Activated B cell treated with CpG ODN at 0.5 μM for 24 hours (primary cell): ENCODE data around the gene UPF1. TPM values are rescaled to one million over a fixed set of nuclear protein-coding genes. Genes with fewer than 3 reads are reported as not detected.

Experiments used
- ATAC-seq: fragments of 200-7000 bp; cut with Tn5 transposase; one replicate; pipeline ENCODE4 v1.10.0; 2021; ENCODE audit warnings: low read depth, mild to moderate bottlenecking, moderate library complexity
- CTCF ChIA-PET: fragments of 350-600 bp; sonication (Branson Sonifier 250); formaldehyde crosslinking; loops from one replicate; lab custom pipeline; 2021; ENCODE audit warnings: antibody characterized with exemption; lab: Charles Lee
- POLR2A ChIA-PET: fragments of 350-600 bp; sonication (Branson Sonifier 250); formaldehyde crosslinking; loops from one replicate; lab custom pipeline; 2021; ENCODE audit warnings: antibody characterized with exemption; lab: Charles Lee
- DNase-seq: peaks from one replicate; pipeline ENCODE4 v3.0.0; 2022
- H3K27ac Mint-ChIP-seq: one replicate; pipeline ENCODE4 v1.8.0; 2020; ENCODE audit warnings: mixed read lengths
- H3K27me3 Mint-ChIP-seq: one replicate; pipeline ENCODE4 v1.8.0; 2021; ENCODE audit warnings: mixed read lengths
- H3K36me3 Mint-ChIP-seq: one replicate; pipeline ENCODE4 v1.8.0; 2021; ENCODE audit warnings: low read depth, mixed read lengths
- H3K4me1 Mint-ChIP-seq: one replicate; pipeline ENCODE4 v1.8.0; 2021; ENCODE audit warnings: mixed read lengths
- H3K4me3 Mint-ChIP-seq: one replicate; pipeline ENCODE4 v1.8.0; 2020; ENCODE audit warnings: mild to moderate bottlenecking, mixed read lengths
- H3K9me3 Mint-ChIP-seq: one replicate; pipeline ENCODE4 v1.8.0; 2020; ENCODE audit warnings: mixed read lengths
- intact Hi-C: fragments of 100-400 bp; cut with micrococcal nuclease; formaldehyde crosslinking; loops from one replicate; pipeline ENCODE4 v1.15.1; 2024
- total RNA-seq: library from RNA; stranded (reverse); gene quantifications from 2 replicates; pipeline ENCODE4 v1.2.3, GENCODE V29; 2022
- TF ChIP-seq, protein P1 (sequence below): fragments of 200-600 bp; IDR thresholded peaks from one replicate; pipeline ENCODE4 v1.8.0; 2022; ENCODE audit warnings: antibody characterized with exemption, mild to moderate bottlenecking

Gene UPF1
- total RNA-seq, 1 donor from 2014 or later = 107 TPM

DNA sequence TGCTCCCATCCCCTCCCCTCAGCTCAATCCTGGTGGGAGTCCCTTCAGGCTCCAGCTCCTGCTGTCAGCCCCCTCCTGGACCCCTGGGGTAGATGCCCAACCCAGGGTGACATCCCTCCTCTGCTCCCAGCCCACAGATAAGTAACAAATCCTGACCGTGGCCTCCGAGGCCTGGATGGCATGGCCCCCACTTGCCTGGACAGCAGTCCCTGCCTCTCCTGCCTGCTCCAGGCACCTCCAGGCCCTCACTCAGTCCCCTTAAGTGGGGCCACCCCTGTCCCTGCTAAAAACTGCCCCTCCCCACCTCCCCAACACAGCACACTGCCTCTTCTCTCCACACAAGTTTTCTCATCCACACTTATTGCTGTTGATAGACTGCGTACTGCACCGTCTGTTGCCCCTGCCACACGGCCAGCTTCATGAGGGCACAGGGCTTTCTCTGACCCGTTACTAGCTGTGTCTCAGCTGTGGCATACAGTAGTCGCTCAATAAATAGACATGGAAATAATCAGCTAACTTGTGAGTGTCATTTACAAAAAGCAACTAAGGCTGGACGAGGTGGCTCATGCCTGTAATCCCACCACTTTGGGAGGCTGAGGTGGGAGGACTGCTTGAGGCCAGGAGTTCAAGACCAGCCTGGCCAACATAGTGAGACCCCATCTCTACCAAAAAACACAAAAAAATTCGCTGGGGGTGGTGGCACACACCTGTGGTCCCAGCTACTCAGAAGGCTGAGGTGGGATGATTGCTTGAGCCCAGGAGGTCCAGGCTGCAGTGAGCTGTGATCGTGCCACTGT is 58.4 kb downstream of the UPF1 start:
- intact Hi-C loops = no loop called here
- CTCF ChIA-PET = no interaction called here
- DNase-seq = no peak
- Mint-ChIP-seq H3K4me3 (no peak overlapping the region), H3K36me3 (no peaks in the 10 kb centered on the region), H3K4me1 (peaks cover 6% of the 10 kb centered on the region), H3K27me3 (peaks cover 17% of the 10 kb centered on the region), H3K9me3 (no peaks in the 10 kb centered on the region), H3K27ac (no peak overlapping the region)
- TF ChIP-seq, protein P1, sequence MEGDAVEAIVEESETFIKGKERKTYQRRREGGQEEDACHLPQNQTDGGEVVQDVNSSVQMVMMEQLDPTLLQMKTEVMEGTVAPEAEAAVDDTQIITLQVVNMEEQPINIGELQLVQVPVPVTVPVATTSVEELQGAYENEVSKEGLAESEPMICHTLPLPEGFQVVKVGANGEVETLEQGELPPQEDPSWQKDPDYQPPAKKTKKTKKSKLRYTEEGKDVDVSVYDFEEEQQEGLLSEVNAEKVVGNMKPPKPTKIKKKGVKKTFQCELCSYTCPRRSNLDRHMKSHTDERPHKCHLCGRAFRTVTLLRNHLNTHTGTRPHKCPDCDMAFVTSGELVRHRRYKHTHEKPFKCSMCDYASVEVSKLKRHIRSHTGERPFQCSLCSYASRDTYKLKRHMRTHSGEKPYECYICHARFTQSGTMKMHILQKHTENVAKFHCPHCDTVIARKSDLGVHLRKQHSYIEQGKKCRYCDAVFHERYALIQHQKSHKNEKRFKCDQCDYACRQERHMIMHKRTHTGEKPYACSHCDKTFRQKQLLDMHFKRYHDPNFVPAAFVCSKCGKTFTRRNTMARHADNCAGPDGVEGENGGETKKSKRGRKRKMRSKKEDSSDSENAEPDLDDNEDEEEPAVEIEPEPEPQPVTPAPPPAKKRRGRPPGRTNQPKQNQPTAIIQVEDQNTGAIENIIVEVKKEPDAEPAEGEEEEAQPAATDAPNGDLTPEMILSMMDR = no peak
- no peak for ATAC-seq
- POLR2A ChIA-PET = no interaction called here

DNA sequence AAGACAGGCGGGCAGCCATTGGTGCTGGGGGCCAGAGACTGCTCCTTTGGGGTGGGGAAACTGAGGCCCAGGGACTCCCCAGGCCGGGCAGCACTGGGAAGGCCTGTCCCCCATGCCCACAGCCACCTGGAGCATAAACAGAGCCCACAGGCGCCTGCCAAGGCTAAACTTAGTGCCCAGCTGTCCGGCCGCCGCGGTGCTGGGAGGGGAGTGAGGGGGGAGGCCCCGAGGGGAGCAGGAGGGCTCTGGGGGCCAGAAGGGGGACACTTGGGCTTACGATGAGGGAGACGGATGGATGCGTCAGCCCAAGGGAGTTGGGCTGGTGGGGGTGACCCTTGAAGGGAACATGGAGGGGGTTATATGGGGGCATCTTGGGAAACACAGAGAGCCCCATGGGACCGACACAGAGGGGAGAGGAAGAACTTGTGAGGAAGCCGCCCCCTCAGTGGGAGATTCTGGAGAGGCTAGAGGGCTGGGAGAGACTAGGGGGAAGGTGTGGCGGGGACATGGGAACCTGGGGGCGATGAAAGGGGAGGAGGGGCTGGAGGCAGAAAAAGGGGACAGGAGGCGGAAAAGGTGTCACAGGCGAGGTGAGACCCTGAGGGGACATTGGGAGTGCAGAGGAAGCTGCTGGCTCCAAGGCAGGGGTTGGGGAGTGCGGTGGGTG is 62.0 kb downstream of the UPF1 start:
- H3K27ac Mint-ChIP-seq = no peak overlapping the region
- ATAC-seq = no peak
- peaks cover 27% of the 10 kb centered on the region for H3K27me3 Mint-ChIP-seq
- H3K4me3 Mint-ChIP-seq = no peak overlapping the region
- ChIA-PET POLR2A (no interaction called here), CTCF (no interaction called here)
- H3K36me3 Mint-ChIP-seq = peaks cover 4% of the 10 kb centered on the region
- H3K4me1 Mint-ChIP-seq = peaks cover 18% of the 10 kb centered on the region
- intact Hi-C loops = no loop called here
- no peak for DNase-seq
- TF ChIP-seq, protein P1 = no peak
- no peaks in the 10 kb centered on the region for H3K9me3 Mint-ChIP-seq

DNA sequence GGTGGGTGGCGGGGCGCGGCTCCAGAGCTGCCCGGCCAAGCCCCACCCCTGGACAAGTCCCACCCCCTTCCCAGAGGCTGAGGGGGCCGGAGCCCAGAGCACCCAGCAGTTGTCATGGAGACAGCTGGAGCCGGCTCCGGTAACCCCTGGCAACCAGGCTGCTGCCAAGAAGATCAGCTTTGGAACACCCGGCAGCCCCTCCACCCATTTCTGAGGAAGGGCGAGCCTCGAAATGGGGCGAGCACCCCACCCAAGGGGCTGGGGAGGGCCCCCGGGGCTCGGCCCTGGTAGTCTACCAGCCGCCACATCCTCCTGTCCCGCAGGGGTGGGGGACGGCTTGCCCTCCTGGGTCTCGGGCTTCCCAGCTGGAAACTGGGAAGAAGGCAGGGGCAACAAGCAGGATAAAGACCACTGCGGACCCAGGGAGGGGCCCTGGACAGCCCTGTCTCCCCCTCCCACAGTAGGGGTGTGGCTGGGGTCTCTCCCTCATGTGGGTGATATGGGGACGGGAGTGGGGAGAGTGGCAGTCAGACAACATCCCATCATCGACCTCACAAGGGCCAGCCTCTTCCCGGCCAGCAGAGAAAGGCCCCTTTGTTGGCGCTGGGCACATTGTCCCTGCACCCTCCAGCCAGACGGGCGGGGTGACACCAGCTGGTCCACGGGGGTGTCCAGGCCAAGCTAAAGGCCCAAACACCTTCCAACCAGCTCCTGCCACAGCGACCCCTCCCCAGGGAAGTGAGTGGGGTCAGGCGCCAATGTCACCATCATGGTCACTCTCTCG is 62.7 kb downstream of the UPF1 start:
- H3K4me3 Mint-ChIP-seq = no peak overlapping the region
- intact Hi-C loops = no loop called here
- TF ChIP-seq, protein P1 = no peak
- H3K9me3 Mint-ChIP-seq = no peaks in the 10 kb centered on the region
- no peak for DNase-seq
- H3K27me3 Mint-ChIP-seq = peaks cover 27% of the 10 kb centered on the region
- ChIA-PET CTCF (no interaction called here), POLR2A (no interaction called here)
- H3K27ac Mint-ChIP-seq = no peak overlapping the region
- no peak for ATAC-seq
- H3K4me1 Mint-ChIP-seq = peaks cover 18% of the 10 kb centered on the region
- H3K36me3 Mint-ChIP-seq = peaks cover 8% of the 10 kb centered on the region

DNA sequence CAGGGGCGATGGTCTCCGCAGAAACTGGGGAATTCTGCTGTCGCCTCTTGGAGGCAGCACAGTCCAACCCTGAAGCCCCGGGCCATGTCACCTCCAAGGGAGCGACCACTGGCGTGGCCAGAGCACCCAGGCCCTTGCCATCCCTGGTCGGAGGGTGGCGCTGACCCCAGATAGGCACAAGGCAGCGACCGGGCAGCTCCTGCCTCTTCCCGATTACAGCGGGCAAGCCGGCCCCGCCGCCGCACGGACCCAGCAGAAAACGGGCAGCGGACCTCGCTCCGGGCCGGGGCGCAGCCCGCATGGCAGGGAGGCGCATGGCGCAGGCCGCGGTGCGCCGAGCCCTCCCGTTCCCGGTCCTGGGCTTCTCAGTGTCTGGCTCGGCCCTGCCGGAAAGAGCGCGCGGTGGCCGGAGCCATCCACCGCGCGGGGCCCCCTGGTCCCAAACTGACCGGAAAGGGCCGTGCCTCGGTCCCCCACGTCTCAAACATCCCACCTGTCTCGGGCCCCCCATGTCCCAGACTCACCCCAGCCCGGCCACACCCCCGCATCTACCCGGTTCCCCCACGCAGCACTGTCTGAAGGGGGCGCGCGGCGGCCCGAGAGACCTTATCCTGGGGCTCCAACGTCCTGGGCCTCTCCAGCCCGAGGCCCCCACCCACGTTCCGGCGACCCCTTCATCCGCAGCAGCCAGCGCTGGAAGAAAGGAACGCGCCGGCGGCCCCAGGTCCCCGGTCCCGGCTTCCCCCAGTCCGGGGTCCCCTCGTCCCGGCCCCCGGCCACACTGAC is 63.5 kb downstream of the UPF1 start:
- CTCF ChIA-PET = no interaction called here
- Mint-ChIP-seq H3K4me1 (peaks cover 18% of the 10 kb centered on the region), H3K9me3 (no peaks in the 10 kb centered on the region), H3K27ac (no peak overlapping the region), H3K4me3 (peak overlapping the region; percentile 38), H3K27me3 (peaks cover 21% of the 10 kb centered on the region), H3K36me3 (peaks cover 16% of the 10 kb centered on the region)
- ATAC-seq (no peak), DNase-seq (no peak)
- intact Hi-C loops = no loop called here
- POLR2A ChIA-PET = no interaction called here
- TF ChIP-seq, protein P1 = no peak
